Measurements from ENCODE around the gene PLA2G4B.

DNA sequence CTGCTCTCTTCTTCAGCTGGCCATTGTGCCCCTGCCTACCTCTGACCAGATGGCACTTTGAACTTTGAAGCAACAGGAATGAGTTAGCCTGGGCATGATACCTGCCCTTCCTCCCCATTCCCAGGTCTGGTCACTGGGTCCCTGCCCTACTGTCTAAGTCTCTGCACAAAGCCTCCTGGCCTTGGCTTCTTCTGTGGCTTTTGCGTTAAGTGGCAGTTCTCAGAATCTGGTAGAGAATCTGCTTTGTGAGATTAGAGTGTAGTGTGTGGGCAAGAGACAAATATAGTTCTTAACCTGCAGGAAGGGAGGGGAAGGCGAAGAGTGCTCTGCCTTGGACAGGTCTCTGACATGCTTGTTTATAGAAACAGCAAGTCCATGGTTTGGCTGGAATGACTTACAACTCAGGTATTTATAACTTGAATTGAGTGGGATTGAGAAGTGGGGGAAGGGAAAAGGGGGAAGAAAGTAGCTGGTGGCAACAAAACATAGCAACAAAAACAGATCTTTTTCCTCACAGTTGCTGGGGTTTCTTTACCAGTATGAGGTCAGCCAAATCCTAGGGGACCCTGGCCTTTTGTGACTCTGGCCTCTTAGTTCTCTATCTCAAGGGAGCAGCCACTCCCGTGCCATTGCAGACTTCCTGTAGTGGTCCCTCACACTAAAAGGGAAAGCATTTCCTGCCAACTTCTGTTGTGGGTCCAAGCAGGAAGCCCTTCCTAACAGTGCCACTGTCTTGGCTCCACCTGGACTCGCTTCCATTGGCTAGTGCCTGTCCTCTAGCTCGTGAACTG is 47.7 kb upstream of the PLA2G4B start:
- TF ChIP-seq POLR2A (IDR thresholded peaks at IDR 0.05), result no peak
- TF ChIP-seq, protein P1, sequence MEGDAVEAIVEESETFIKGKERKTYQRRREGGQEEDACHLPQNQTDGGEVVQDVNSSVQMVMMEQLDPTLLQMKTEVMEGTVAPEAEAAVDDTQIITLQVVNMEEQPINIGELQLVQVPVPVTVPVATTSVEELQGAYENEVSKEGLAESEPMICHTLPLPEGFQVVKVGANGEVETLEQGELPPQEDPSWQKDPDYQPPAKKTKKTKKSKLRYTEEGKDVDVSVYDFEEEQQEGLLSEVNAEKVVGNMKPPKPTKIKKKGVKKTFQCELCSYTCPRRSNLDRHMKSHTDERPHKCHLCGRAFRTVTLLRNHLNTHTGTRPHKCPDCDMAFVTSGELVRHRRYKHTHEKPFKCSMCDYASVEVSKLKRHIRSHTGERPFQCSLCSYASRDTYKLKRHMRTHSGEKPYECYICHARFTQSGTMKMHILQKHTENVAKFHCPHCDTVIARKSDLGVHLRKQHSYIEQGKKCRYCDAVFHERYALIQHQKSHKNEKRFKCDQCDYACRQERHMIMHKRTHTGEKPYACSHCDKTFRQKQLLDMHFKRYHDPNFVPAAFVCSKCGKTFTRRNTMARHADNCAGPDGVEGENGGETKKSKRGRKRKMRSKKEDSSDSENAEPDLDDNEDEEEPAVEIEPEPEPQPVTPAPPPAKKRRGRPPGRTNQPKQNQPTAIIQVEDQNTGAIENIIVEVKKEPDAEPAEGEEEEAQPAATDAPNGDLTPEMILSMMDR (IDR thresholded peaks at IDR 0.05 in 4 of 5, conservative IDR thresholded peaks at IDR 0.05 in 1 of 5), result no peak
